ENCODE results near the gene APOBEC4. TPM values are rescaled to one million over a fixed set of nuclear protein-coding genes. Genes with fewer than 3 reads are reported as not detected.

APOBEC4 gene
- total and polyA plus RNA-seq, 2 of the 8 experiments (the other 6 are each of a cell fraction or from before 2014, with no cell fraction given): not detected

DNA sequence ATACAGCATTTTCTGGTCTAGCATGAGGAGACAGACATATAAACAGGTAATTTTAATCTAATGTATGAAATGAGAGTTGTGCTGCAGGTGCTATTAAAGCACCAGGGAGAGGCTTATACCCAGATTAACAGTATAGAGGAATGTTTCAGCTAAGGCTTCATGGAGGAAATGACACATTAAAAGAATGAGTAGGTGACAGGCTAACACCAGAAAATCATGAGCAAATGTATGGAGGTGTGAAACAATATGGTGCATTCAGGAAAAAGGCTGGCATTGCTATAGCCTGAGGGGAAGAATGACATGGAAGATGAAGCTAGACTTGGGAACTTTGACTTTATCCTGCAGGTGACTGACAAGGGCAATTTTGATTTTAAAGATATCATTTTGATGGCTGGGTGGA is 24.6 kb downstream of the APOBEC4 start (continued):
- TF ChIP-seq, protein P1, sequence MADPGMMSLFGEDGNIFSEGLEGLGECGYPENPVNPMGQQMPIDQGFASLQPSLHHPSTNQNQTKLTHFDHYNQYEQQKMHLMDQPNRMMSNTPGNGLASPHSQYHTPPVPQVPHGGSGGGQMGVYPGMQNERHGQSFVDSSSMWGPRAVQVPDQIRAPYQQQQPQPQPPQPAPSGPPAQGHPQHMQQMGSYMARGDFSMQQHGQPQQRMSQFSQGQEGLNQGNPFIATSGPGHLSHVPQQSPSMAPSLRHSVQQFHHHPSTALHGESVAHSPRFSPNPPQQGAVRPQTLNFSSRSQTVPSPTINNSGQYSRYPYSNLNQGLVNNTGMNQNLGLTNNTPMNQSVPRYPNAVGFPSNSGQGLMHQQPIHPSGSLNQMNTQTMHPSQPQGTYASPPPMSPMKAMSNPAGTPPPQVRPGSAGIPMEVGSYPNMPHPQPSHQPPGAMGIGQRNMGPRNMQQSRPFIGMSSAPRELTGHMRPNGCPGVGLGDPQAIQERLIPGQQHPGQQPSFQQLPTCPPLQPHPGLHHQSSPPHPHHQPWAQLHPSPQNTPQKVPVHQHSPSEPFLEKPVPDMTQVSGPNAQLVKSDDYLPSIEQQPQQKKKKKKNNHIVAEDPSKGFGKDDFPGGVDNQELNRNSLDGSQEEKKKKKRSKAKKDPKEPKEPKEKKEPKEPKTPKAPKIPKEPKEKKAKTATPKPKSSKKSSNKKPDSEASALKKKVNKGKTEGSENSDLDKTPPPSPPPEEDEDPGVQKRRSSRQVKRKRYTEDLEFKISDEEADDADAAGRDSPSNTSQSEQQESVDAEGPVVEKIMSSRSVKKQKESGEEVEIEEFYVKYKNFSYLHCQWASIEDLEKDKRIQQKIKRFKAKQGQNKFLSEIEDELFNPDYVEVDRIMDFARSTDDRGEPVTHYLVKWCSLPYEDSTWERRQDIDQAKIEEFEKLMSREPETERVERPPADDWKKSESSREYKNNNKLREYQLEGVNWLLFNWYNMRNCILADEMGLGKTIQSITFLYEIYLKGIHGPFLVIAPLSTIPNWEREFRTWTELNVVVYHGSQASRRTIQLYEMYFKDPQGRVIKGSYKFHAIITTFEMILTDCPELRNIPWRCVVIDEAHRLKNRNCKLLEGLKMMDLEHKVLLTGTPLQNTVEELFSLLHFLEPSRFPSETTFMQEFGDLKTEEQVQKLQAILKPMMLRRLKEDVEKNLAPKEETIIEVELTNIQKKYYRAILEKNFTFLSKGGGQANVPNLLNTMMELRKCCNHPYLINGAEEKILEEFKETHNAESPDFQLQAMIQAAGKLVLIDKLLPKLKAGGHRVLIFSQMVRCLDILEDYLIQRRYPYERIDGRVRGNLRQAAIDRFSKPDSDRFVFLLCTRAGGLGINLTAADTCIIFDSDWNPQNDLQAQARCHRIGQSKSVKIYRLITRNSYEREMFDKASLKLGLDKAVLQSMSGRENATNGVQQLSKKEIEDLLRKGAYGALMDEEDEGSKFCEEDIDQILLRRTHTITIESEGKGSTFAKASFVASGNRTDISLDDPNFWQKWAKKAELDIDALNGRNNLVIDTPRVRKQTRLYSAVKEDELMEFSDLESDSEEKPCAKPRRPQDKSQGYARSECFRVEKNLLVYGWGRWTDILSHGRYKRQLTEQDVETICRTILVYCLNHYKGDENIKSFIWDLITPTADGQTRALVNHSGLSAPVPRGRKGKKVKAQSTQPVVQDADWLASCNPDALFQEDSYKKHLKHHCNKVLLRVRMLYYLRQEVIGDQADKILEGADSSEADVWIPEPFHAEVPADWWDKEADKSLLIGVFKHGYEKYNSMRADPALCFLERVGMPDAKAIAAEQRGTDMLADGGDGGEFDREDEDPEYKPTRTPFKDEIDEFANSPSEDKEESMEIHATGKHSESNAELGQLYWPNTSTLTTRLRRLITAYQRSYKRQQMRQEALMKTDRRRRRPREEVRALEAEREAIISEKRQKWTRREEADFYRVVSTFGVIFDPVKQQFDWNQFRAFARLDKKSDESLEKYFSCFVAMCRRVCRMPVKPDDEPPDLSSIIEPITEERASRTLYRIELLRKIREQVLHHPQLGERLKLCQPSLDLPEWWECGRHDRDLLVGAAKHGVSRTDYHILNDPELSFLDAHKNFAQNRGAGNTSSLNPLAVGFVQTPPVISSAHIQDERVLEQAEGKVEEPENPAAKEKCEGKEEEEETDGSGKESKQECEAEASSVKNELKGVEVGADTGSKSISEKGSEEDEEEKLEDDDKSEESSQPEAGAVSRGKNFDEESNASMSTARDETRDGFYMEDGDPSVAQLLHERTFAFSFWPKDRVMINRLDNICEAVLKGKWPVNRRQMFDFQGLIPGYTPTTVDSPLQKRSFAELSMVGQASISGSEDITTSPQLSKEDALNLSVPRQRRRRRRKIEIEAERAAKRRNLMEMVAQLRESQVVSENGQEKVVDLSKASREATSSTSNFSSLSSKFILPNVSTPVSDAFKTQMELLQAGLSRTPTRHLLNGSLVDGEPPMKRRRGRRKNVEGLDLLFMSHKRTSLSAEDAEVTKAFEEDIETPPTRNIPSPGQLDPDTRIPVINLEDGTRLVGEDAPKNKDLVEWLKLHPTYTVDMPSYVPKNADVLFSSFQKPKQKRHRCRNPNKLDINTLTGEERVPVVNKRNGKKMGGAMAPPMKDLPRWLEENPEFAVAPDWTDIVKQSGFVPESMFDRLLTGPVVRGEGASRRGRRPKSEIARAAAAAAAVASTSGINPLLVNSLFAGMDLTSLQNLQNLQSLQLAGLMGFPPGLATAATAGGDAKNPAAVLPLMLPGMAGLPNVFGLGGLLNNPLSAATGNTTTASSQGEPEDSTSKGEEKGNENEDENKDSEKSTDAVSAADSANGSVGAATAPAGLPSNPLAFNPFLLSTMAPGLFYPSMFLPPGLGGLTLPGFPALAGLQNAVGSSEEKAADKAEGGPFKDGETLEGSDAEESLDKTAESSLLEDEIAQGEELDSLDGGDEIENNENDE (IDR thresholded peaks at IDR 0.05; ENCODE audit: insufficient replicate concordance, low read length): no peak
- TF ChIP-seq CHD1 (IDR thresholded peaks at IDR 0.05; ENCODE audit: low read depth, low read length) (no peak), HDAC2 (IDR thresholded peaks at IDR 0.05; ENCODE audit: borderline replicate concordance in 1 of 2, low read depth in 2 of 2, low read length in 2 of 2) (no peak)
